GM21737 (cell line): ENCODE results near the gene GPR3.
"Not testable (repeated sequence)": the region's sequence is repeated elsewhere in the genome, so short reads cannot be mapped to it uniquely, and the experiment has no call there.

Experiments used
- ATAC-seq: cut with Tn5 transposase; IDR thresholded peaks from one replicate; pipeline ENCODE4 v1.9.1; 2021; ENCODE audit warnings: mild to moderate bottlenecking, moderate library complexity; ENCODE audit not compliant: unreplicated experiment

The GPR3 gene

GRCh38 chr1:27418326-27419185 lies 26.1 kb downstream of the GPR3 start:
- no peak for ATAC-seq

GRCh38 chr1:27423709-27424108 lies 31.3 kb downstream of the GPR3 start:
- no peak for ATAC-seq

- ATAC-seq: no peak
These were observed 34.9 kb downstream of the GPR3 start for GRCh38 chr1:27427329-27427728.

GRCh38 chr1:27427816-27428315 lies 35.4 kb downstream of the GPR3 start:
- no peak for ATAC-seq

GRCh38 chr1:27428316-27429028 lies 36.0 kb downstream of the GPR3 start:
- ATAC-seq: no peak

GRCh38 chr1:27429029-27429425 lies 36.6 kb downstream of the GPR3 start:
- no peak for ATAC-seq

- no peak for ATAC-seq
These were observed 38.6 kb downstream of the GPR3 start for GRCh38 chr1:27430903-27431600.

GRCh38 chr1:27431601-27431940 lies 39.1 kb downstream of the GPR3 start:
- no peak for ATAC-seq

GRCh38 chr1:27432725-27433124 lies 40.3 kb downstream of the GPR3 start:
- ATAC-seq: not testable (repeated sequence)

- no peak for ATAC-seq
These were observed 41.3 kb downstream of the GPR3 start for GRCh38 chr1:27433706-27434105.

- no peak for ATAC-seq
These were observed 43.3 kb downstream of the GPR3 start for GRCh38 chr1:27435566-27436203.

- no peak for ATAC-seq
These were observed 44.1 kb downstream of the GPR3 start for GRCh38 chr1:27436204-27437159.

- ATAC-seq: no peak
These were observed 46.2 kb downstream of the GPR3 start for GRCh38 chr1:27438621-27439061.

GRCh38 chr1:27439150-27439549 lies 46.7 kb downstream of the GPR3 start:
- no peak for ATAC-seq

- no peak for ATAC-seq
These were observed 52.2 kb downstream of the GPR3 start for GRCh38 chr1:27444632-27445031.
